T-helper 1 cell treated with Interleukin-12 subunit alpha and Interleukin-12 subunit beta and Interleukin-4 antibody, amounts not matched to agents 30 μg/mL and 1 μg/mL, for 36 hours (primary cell): ENCODE results near the gene SETBP1.

Experiments used
- H3K27ac Mint-ChIP-seq: one replicate; pipeline ENCODE4 v1.8.0; 2021; ENCODE audit warnings: mild to moderate bottlenecking, mixed read lengths
- H3K27me3 Mint-ChIP-seq: one replicate; pipeline ENCODE4 v1.8.0; 2021; ENCODE audit warnings: low read depth, mixed read lengths
- H3K36me3 Mint-ChIP-seq: one replicate; pipeline ENCODE4 v1.8.0; 2021; ENCODE audit warnings: low read depth, mixed read lengths
- H3K4me1 Mint-ChIP-seq: one replicate; pipeline ENCODE4 v1.8.0; 2021; ENCODE audit warnings: low read depth, mixed read lengths
- H3K4me3 Mint-ChIP-seq: one replicate; pipeline ENCODE4 v1.8.0; 2021; ENCODE audit warnings: mild to moderate bottlenecking, moderate library complexity, mixed read lengths
- H3K9me3 Mint-ChIP-seq: one replicate; pipeline ENCODE4 v1.8.0; 2021; ENCODE audit warnings: mixed read lengths

Gene SETBP1

DNA sequence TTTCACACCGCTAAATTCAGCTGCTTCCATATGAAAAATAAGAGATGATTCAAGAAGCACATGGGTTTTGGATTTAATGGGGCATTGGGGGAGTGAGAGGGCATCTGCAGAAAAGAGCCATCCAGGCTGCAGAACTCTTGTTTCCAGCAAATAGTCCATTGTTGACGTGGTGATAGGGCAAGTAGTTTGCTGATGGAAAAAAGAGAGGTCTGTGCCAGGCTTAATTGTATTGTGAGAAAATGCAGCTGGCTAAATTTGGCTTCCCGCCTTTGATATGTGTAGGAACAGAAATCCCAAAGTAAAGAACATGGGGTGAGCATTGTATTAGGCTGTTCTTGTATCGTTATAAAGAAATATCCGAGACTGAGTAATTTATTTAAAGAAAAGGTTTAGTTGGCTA, 199.5 kb downstream of the SETBP1 start:
- H3K36me3 Mint-ChIP-seq, result peaks cover 2% of the 10 kb centered on the region
- peaks cover 3% of the 10 kb centered on the region for H3K27me3 Mint-ChIP-seq
- H3K4me1 Mint-ChIP-seq, result no peaks in the 10 kb centered on the region
- H3K27ac Mint-ChIP-seq, result no peak overlapping the region
- no peak overlapping the region for H3K4me3 Mint-ChIP-seq
- H3K9me3 Mint-ChIP-seq, result no peaks in the 10 kb centered on the region

DNA sequence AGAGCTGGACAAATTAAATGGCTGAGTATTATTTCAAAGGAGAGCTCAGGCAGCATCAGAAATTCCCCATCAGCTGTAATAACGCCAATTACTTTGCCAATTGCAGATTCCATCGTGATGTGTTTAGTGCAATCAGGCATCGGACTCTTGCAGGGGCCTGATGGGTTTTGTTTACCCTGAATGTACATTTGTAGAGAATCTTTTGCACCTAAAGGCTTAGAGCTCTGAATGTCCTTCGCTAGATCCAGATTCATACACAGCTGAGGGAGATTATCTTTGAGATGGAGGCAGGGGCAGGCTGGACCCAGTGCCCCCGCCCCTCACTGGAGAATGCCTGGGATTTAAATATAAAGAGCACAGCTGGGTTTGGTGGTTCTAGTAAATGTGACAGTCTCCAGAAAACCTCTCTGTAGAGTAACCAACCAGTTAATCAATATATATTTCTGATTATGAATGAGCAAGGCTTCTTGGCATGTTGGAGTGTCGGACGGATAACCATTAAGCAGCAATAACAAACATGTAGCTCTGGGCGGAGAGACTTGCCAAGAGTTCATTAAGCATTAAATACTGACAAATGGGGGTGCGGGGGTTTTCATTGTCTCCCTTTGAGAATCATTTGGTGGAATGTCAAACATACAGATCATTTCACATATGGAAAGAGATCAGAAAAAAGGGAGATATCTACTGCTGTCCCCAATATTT, 200.9 kb downstream of the SETBP1 start:
- Mint-ChIP-seq H3K9me3 (no peaks in the 10 kb centered on the region), H3K4me3 (no peak overlapping the region), H3K27ac (no peak overlapping the region), H3K27me3 (peaks cover 1% of the 10 kb centered on the region), H3K4me1 (peaks cover 3% of the 10 kb centered on the region), H3K36me3 (peaks cover 2% of the 10 kb centered on the region)

DNA sequence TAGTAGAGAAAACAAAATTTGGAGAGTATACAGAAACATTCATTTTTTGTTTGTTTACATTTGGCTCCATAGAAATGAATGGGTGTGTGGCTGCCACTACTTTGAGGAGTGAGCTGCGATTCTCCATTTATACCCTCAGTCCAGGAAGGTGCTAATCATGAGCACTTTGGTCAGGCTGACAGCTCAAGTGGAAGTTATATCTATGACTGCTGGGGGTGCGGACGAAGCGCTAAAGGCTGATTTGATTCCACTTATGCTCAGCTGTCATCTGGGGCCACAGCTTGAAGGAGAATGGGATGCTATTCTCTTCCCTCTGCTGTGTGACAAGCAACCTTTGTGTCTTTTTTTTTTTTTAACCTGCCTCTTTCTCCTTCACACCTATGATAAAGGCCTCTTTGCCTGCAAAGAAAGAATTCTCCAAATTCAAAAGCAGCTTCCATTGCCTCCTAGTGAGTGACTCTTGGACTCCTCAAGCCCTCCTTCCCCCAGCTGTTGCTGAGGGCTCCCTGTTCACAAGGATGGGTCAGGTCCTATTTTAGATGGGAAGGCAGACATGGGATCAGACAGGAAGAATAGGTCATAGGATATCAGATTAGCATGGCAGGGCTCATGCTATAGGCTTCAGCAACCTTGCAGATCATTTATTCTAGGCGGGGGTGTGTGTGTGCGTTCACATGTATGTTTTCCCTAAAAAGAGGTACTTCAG, 201.6 kb downstream of the SETBP1 start:
- Mint-ChIP-seq H3K27ac (no peak overlapping the region), H3K36me3 (no peaks in the 10 kb centered on the region), H3K4me1 (peaks cover 8% of the 10 kb centered on the region), H3K27me3 (no peaks in the 10 kb centered on the region), H3K9me3 (no peaks in the 10 kb centered on the region), H3K4me3 (no peak overlapping the region)

DNA sequence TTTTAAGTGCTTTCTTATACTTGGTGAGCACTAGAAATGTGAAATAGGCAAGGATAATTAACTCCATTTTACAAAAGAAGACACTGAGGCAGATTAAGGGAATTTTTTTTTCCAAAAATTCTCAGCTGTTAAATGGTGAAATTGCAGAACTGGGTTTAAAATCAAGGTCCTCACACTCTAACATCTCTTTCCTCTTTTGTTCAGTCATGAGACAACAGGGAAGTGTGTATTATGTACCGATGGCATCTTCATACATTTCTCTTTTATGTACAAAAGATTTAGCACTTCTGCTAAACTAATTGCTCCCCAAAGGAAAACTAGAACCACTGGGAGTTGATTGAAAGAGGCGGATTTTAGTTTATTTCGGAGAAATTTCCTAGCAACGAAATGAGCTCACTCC, 203.0 kb downstream of the SETBP1 start:
- Mint-ChIP-seq H3K9me3 (no peaks in the 10 kb centered on the region), H3K4me3 (no peak overlapping the region), H3K4me1 (peaks cover 14% of the 10 kb centered on the region)

DNA sequence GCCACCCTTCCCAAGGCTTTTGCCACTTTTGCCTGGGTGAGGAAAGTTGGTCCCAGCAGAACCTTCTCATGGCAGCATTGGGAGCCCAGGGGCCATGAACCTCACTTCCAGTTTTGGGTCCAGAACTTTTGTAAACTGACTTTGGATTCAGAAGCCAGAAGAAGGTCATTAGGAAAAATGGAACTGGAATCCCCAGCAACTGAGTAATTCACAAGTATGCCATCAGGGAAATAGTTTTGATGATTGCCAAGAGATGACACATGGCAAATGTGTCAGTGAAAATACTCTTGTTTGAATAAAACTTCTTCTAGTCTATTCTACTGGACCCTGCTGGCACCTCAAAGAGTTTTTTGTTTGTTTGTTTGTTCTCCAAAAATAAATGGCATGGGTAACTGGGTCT, 203.7 kb downstream of the SETBP1 start:
- Mint-ChIP-seq H3K4me1 (peaks cover 19% of the 10 kb centered on the region), H3K27me3 (no peaks in the 10 kb centered on the region), H3K36me3 (peaks cover 4% of the 10 kb centered on the region), H3K27ac (no peak overlapping the region), H3K9me3 (no peaks in the 10 kb centered on the region), H3K4me3 (no peak overlapping the region)

More for the DNA sequence above, 203.0 kb downstream of the SETBP1 start:
- Mint-ChIP-seq H3K27me3 (no peaks in the 10 kb centered on the region), H3K27ac (no peak overlapping the region), H3K36me3 (peaks cover 4% of the 10 kb centered on the region)

DNA sequence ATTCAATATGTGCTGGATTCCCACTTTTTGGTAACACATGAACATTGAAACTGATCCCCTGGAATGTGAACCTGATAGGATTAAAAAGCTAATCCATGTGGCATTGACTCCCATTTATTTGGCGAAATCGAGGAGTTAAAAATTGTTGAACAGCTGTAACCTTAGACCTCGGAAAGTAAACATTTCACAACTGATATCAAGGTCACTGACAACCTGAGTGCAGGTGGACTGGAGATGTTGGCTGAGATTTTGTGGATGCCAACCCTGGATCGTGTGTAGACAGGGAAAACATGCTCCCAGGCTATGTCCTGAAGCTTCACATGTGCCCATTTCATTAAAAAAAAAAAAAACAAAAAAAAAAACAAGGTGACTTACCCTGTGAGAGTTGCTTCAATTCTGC, 204.8 kb downstream of the SETBP1 start:
- H3K27me3 Mint-ChIP-seq, result no peaks in the 10 kb centered on the region
- H3K9me3 Mint-ChIP-seq, result peaks cover 4% of the 10 kb centered on the region
- H3K27ac Mint-ChIP-seq, result no peak overlapping the region
- H3K4me3 Mint-ChIP-seq, result no peak overlapping the region
- peaks cover 19% of the 10 kb centered on the region for H3K4me1 Mint-ChIP-seq
- peaks cover 4% of the 10 kb centered on the region for H3K36me3 Mint-ChIP-seq

DNA sequence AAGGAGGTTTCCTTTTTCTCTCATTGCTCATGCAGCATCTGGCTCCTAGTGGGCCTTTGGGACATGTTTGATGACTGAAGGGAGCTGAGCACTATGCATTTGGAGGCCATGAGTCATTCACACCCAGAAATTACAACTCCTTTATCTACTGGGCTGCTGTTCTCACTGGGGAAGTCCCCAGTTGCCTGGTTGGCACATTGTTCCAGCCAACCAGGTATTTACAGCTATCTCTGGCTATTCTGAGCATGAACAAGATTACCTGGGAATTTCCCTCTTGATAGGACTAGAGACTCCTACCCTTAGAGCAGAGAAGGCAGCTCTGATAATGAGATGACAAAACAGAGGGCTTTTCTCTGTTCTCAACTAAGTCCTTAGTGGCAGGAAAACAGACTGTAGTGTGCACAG, 206.5 kb downstream of the SETBP1 start:
- Mint-ChIP-seq H3K4me3 (no peak overlapping the region), H3K36me3 (peaks cover 17% of the 10 kb centered on the region), H3K4me1 (peaks cover 19% of the 10 kb centered on the region), H3K27ac (peak overlapping the region; percentile 82), H3K9me3 (peaks cover 19% of the 10 kb centered on the region), H3K27me3 (no peaks in the 10 kb centered on the region)

DNA sequence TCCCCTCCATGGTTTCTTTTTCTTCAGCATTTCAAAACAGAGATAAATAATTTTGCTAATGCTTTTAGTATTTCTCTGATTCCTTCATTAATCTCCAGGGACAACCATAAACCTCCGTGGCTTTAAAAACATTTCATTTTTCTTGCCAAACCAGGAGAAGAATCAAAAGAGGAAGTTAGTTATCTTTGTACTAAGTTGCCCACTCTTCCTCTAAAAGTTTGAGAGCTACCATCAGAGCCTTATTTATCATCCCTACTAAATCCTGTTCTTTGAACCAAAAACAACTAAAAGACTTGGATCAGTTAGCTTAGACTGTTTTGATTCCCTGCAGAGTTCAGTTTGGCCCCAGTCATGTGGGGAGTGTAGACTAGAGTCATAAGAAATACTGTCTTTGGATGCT, 208.4 kb downstream of the SETBP1 start:
- no peak overlapping the region for H3K4me3 Mint-ChIP-seq
- H3K9me3 Mint-ChIP-seq, result peaks cover 19% of the 10 kb centered on the region
- no peak overlapping the region for H3K27ac Mint-ChIP-seq
- peaks cover 20% of the 10 kb centered on the region for H3K36me3 Mint-ChIP-seq
- H3K4me1 Mint-ChIP-seq, result peaks cover 33% of the 10 kb centered on the region
- no peaks in the 10 kb centered on the region for H3K27me3 Mint-ChIP-seq

DNA sequence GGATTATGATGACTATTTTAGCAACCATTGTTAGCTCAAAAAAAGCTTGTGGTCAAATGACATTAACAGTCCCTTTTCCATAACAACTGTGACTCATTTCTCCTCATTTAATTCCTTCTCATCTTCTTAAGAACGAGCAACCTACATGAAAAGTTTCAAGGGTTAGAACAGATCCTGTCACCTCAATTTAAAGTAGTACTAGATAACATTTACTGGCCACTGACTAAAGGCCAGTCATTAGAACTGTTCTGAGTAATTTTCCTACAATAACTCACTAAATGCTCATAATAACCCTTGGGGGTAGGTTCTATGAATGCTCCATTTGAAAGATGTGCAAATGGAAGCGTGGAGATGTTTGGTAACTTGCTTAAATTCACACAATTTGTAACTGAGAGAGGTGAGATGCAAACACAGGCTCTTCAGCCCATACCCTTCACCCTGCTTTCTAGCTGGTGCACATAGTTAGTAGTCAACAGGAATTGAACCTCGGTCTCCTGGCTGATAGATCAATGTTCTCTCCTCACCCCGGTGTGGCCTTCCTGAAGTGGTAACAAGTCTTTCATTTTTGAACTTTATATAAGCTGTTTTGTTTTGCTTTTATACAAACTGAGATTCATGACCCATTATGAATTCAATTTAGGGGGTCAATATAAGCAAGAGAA, 212.5 kb downstream of the SETBP1 start:
- Mint-ChIP-seq H3K4me1 (peaks cover 36% of the 10 kb centered on the region), H3K36me3 (peaks cover 20% of the 10 kb centered on the region), H3K27ac (no peak overlapping the region), H3K4me3 (no peak overlapping the region), H3K9me3 (peaks cover 19% of the 10 kb centered on the region), H3K27me3 (peaks cover 9% of the 10 kb centered on the region)

DNA sequence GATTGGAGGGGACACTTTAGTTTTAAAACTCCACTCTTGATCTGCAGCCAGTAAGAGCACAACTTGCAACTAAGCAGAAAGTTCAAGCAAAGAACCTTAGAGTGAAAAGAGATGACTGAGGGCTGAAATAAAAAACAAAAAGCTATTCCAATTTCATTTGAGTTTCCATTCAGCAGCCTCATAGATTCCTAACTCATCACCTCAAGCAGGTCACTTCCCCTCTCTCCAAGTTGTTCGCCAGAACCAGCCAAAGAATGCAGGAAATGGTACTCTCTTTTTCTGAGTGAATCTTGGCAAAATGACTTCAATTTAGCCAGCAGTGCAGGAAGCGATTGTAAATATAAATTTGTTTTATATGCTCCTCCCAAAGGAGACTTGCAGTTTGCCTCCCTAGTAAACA, 213.3 kb downstream of the SETBP1 start:
- Mint-ChIP-seq H3K9me3 (peaks cover 19% of the 10 kb centered on the region), H3K27me3 (peaks cover 9% of the 10 kb centered on the region), H3K36me3 (peaks cover 20% of the 10 kb centered on the region), H3K4me3 (no peak overlapping the region), H3K27ac (peak overlapping the region; percentile 13), H3K4me1 (peaks cover 36% of the 10 kb centered on the region)

DNA sequence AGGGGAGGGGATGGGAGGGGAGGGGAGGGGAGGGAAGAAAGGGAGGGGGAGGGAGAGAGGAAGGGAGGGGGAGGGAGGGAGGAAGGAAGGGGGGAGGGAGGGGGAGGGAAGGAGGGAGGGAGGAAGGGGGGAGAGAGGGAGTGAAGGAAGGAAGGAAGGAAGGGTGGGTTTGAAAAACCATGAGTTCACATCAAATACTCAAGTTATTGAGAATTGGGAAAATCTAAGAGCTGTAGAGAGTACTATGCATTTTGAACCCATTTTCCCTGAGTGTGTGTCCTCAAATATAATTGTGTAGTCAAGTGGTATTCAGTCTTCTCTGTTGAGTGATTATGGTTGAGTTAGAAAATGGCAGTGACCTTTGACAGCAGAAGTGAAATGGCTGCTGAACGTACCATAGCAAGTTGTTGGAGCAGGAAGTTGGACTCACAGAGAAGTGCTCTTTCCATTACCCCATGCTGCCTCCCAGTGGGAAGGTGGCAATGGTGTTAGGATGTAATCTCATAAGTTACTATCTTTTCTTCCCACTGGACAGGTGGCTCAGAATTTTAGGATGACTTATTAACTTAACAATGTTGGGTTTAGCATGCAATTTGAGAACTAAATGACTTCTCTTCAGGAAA, 214.6 kb downstream of the SETBP1 start:
- H3K36me3 Mint-ChIP-seq, result peaks cover 20% of the 10 kb centered on the region
- H3K27me3 Mint-ChIP-seq, result peaks cover 9% of the 10 kb centered on the region
- H3K4me3 Mint-ChIP-seq, result no peak overlapping the region
- H3K27ac Mint-ChIP-seq, result no peak overlapping the region
- H3K9me3 Mint-ChIP-seq, result peaks cover 17% of the 10 kb centered on the region
- H3K4me1 Mint-ChIP-seq, result peaks cover 32% of the 10 kb centered on the region

DNA sequence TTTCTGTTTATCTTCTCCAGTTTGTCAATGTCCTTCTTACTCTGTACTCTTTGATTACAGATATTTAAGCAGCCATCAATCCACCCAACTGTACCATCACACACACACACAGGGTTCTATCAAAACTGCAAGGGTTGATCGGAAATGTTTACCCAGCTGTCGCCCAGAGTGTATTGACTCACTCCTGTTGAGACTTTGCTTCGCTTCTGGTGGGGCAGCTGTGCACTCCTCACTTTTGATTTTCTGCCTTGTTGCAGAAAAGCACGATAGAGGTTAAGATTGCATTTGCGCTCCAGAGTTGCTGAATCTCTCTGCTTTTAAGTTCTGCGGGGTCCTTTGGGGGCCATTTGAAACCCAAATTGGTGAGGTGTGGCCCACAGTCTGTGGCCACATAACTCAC, 216.2 kb downstream of the SETBP1 start:
- Mint-ChIP-seq H3K4me1 (peaks cover 32% of the 10 kb centered on the region), H3K27me3 (peaks cover 16% of the 10 kb centered on the region), H3K4me3 (no peak overlapping the region), H3K9me3 (peaks cover 1% of the 10 kb centered on the region), H3K27ac (no peak overlapping the region), H3K36me3 (peaks cover 9% of the 10 kb centered on the region)

DNA sequence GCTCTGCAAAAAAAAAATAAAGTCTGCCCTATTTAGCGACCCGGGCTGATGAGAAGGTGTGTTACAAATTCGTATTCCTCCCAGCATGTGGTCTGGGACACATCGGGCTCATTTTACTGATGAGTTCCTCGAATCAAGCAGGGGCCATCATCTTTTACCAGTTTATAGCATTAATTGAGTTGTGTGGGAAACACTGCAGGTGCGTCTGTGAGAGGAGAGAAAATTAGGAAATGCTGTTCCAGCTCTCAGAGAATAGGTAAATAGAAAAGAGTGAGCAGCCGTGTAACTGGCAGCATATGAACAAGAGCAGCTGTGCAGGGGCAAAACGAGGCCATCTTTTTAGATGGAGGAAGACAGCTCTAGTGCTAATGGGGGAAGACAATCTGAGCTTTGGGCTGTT, 216.7 kb downstream of the SETBP1 start:
- H3K36me3 Mint-ChIP-seq, result peaks cover 7% of the 10 kb centered on the region
- peaks cover 32% of the 10 kb centered on the region for H3K4me1 Mint-ChIP-seq
- H3K4me3 Mint-ChIP-seq, result no peak overlapping the region
- no peaks in the 10 kb centered on the region for H3K9me3 Mint-ChIP-seq
- peaks cover 16% of the 10 kb centered on the region for H3K27me3 Mint-ChIP-seq
- no peak overlapping the region for H3K27ac Mint-ChIP-seq

DNA sequence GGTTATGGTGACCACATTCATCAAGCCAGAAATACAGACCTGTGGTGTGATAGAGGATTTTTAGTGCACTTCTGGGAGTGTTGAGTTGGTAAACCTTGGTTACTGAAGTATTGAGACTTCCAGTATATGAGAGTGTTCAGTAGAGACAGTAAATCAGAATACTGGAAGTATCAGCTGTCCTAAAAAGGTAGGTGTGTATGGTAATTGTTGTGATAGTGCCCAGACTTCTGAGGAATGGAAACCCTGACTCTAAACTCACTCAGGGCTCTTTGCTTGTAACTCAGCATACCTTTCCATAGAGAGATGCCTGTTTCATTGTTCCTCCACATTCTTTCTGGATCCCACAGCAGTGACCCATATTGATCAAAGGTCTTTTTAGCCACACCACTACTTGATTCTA, 217.1 kb downstream of the SETBP1 start:
- Mint-ChIP-seq H3K27ac (no peak overlapping the region), H3K36me3 (peaks cover 5% of the 10 kb centered on the region), H3K4me1 (peaks cover 30% of the 10 kb centered on the region), H3K4me3 (no peak overlapping the region), H3K9me3 (no peaks in the 10 kb centered on the region), H3K27me3 (peaks cover 16% of the 10 kb centered on the region)
